Suprapubic skin (tissue), 4 donors: ENCODE results near the gene C3orf22.

ENCODE experiments used
- EP300 ChIP-seq: sonication (generic); formaldehyde crosslinking; IDR thresholded peaks from one replicate; pipeline ENCODE4 v1.6.1; 2017; ENCODE audit warnings: antibody characterized with exemption
- POLR2A ChIP-seq, 2 donors: fragments of 450-650 bp; IDR thresholded peaks; one replicate each; pipeline ENCODE4 v1.6.1; 2017; ENCODE audit warnings: antibody characterized with exemption in 2 of 2, mild to moderate bottlenecking in 2 of 2, moderate library complexity in 2 of 2
- POLR2AphosphoS5 ChIP-seq, 3 donors: sonication (generic); formaldehyde crosslinking; IDR thresholded peaks; one replicate each; pipeline ENCODE4 v1.6.1; 2017; ENCODE audit warnings: antibody characterized with exemption in 3 of 3
- TF ChIP-seq, protein P1 (sequence below), 2 donors: fragments of 200-600 bp in 1 of 2; fragments of 450-650 bp in 1 of 2; sonication (generic) in 1 of 2; IDR thresholded peaks; one replicate each; pipeline ENCODE4 v1.5.1; 2016 to 2019; ENCODE audit warnings: antibody characterized with exemption in 2 of 2, mild to moderate bottlenecking in 1 of 2, moderate library complexity in 1 of 2

DNA sequence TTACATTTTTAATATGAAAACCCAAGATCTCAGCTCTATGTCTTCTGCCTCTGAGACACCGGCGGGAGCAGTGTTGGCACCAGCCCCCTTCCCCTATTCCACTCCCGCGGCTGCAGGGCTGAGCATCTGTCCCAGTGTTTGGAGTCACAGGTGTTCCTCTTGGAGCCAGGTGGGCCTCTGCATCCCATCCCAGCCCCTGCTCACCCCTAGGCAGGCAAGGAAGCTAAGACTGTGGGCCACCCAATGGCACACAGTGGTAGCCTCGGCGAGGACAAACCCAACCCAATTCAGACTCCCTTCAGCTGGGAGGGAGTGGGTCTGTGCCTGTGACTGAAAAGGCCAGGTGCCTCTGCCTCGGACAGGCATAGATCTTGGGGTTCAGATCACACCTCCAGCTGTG, 31.7 kb downstream of the C3orf22 start:
- TF ChIP-seq, protein P1, sequence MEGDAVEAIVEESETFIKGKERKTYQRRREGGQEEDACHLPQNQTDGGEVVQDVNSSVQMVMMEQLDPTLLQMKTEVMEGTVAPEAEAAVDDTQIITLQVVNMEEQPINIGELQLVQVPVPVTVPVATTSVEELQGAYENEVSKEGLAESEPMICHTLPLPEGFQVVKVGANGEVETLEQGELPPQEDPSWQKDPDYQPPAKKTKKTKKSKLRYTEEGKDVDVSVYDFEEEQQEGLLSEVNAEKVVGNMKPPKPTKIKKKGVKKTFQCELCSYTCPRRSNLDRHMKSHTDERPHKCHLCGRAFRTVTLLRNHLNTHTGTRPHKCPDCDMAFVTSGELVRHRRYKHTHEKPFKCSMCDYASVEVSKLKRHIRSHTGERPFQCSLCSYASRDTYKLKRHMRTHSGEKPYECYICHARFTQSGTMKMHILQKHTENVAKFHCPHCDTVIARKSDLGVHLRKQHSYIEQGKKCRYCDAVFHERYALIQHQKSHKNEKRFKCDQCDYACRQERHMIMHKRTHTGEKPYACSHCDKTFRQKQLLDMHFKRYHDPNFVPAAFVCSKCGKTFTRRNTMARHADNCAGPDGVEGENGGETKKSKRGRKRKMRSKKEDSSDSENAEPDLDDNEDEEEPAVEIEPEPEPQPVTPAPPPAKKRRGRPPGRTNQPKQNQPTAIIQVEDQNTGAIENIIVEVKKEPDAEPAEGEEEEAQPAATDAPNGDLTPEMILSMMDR (IDR thresholded peaks at IDR 0.05): no peak
- TF ChIP-seq POLR2AphosphoS5 (IDR thresholded peaks at IDR 0.05): no peak
- no peak for TF ChIP-seq POLR2A (IDR thresholded peaks at IDR 0.05)
- no peak for TF ChIP-seq EP300
